Uterus (tissue), 4 donors: Measurements from ENCODE around the gene COL15A1. TPM values are rescaled to one million over a fixed set of nuclear protein-coding genes. Genes with fewer than 3 reads are reported as not detected.

Experiments used
- DNase-seq, 2 donors: peaks; one replicate each; pipeline ENCODE4 v3.0.0-alpha.2; 2019 to 2020
- H3K27ac ChIP-seq, 2 donors: fragments of 200-600 bp; sonication (generic); 1 replicate in 1 of 2; 2 replicates in 1 of 2; pipeline ENCODE4 v1.5.1; 2016 to 2018
- H3K27me3 ChIP-seq, 2 donors: fragments of 200-600 bp; sonication (generic); one replicate each; pipeline ENCODE4 v1.5.1; 2018 to 2019; ENCODE audit warnings: control low read depth in 1 of 2
- H3K36me3 ChIP-seq, 2 donors: fragments of 200-600 bp; sonication (generic); one replicate each; pipeline ENCODE4 v1.5.1; 2019; ENCODE audit warnings: control low read depth in 1 of 2
- H3K4me1 ChIP-seq, 2 donors: fragments of 200-600 bp; sonication (generic); one replicate each; pipeline ENCODE4 v1.5.1; 2018 to 2019; ENCODE audit warnings: control low read depth in 1 of 2
- H3K4me3 ChIP-seq, 2 donors: fragments of 200-600 bp; sonication (generic); 1 replicate in 1 of 2; 2 replicates in 1 of 2; pipeline ENCODE4 v1.5.1; 2018 to 2019; ENCODE audit warnings: mild to moderate bottlenecking in 1 of 2
- H3K9me3 ChIP-seq, 2 donors: fragments of 200-600 bp; sonication (generic); one replicate each; pipeline ENCODE4 v1.5.1; 2019; ENCODE audit warnings: control low read depth in 1 of 2
- POLR2A ChIP-seq, 2 donors: fragments of 450-650 bp; IDR thresholded peaks; one replicate each; pipeline ENCODE4 v1.6.1; 2016; ENCODE audit warnings: antibody characterized with exemption in 2 of 2, mild to moderate bottlenecking in 1 of 2, moderate library complexity in 1 of 2
- intact Hi-C: fragments of 100-400 bp; cut with DNase I; formaldehyde crosslinking; loops from one replicate; pipeline ENCODE4 v1.15.1; 2023; ENCODE audit warnings: low total_unique reads
- total RNA-seq, 4 donors: library from RNA; depleted of rRNA in 3 of 4; stranded (reverse); fragments of >200 nt in 3 of 4; gene quantifications; one replicate each; pipeline versions ENCODE4 v1.1.0 to v1.2.4, GENCODE V29; 2014 to 2023
- TF ChIP-seq, protein P1 (sequence below), 4 experiments: fragments of 200-600 bp in 2 of 4; fragments of 450-650 bp in 2 of 4; sonication (generic) in 2 of 4; IDR thresholded peaks; one replicate each; pipeline ENCODE4 v1.5.1; 2016 to 2019; ENCODE audit warnings: antibody characterized with exemption in 4 of 4, mild to moderate bottlenecking in 2 of 4, moderate library complexity in 1 of 4
- donor health status: DM: yes; HTN: yes; CAD: no.

COL15A1 gene
- total RNA-seq, 4 donors from 2014 or later: 20.3 to 160 (median 50.4) TPM

DNA sequence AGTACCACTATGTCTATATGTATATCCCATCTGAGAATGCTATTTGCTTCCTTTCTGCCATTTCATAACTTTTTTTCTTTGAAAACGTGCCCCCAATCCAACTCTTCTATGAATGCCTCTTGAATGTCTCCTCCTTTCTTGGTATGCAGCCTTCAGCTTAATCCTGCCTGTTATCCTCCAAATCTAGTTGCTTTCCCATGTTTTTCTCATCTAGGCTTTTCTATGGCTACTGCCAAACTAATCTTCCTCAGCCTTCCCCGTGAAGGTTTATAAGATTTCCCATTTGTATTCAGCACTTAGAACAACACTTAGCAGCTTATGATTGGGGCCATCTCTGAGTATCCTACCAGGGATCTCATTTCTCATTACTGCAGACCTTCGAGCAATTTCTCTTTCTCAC, 163.7 kb downstream of the COL15A1 start:
- H3K27ac ChIP-seq: peak overlapping the region in 1 of 2 donors; percentile 50
- H3K27me3 ChIP-seq: no peaks in the 10 kb centered on the region
- no peaks in the 10 kb centered on the region for H3K9me3 ChIP-seq
- H3K36me3 ChIP-seq: no peaks in the 10 kb centered on the region
- no peak for TF ChIP-seq POLR2A (IDR thresholded peaks at IDR 0.05)
- TF ChIP-seq, protein P1, sequence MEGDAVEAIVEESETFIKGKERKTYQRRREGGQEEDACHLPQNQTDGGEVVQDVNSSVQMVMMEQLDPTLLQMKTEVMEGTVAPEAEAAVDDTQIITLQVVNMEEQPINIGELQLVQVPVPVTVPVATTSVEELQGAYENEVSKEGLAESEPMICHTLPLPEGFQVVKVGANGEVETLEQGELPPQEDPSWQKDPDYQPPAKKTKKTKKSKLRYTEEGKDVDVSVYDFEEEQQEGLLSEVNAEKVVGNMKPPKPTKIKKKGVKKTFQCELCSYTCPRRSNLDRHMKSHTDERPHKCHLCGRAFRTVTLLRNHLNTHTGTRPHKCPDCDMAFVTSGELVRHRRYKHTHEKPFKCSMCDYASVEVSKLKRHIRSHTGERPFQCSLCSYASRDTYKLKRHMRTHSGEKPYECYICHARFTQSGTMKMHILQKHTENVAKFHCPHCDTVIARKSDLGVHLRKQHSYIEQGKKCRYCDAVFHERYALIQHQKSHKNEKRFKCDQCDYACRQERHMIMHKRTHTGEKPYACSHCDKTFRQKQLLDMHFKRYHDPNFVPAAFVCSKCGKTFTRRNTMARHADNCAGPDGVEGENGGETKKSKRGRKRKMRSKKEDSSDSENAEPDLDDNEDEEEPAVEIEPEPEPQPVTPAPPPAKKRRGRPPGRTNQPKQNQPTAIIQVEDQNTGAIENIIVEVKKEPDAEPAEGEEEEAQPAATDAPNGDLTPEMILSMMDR (IDR thresholded peaks at IDR 0.05): no peak
- intact Hi-C loops: no loop called here
- H3K4me3 ChIP-seq: no peak overlapping the region
- H3K4me1 ChIP-seq: peaks cover 0 to 4% of the 10 kb centered on the region in 2 donors
- no peak for DNase-seq

- Histone ChIP-seq H3K27me3 (no peaks in the 10 kb centered on the region), H3K36me3 (no peaks in the 10 kb centered on the region), H3K4me1 (peaks cover 7 to 9% of the 10 kb centered on the region in 2 donors), H3K27ac (peak overlapping the region in 1 of 2 donors; percentile 50), H3K4me3 (no peak overlapping the region), H3K9me3 (no peaks in the 10 kb centered on the region)
- no peak for TF ChIP-seq POLR2A (IDR thresholded peaks at IDR 0.05)
- TF ChIP-seq, protein P1 (IDR thresholded peaks at IDR 0.05): no peak
- DNase-seq: no peak
- intact Hi-C loops: no loop called here
These were observed 164.4 kb downstream of the COL15A1 start for GRCh38 chr9:99108131-99108530.

GRCh38 chr9:99109522-99109921, 165.8 kb downstream of the COL15A1 start:
- Histone ChIP-seq H3K9me3 (no peaks in the 10 kb centered on the region), H3K4me3 (no peak overlapping the region), H3K27ac (no peak overlapping the region), H3K36me3 (no peaks in the 10 kb centered on the region), H3K27me3 (no peaks in the 10 kb centered on the region), H3K4me1 (peaks cover 10 to 17% of the 10 kb centered on the region in 2 donors)
- intact Hi-C loops: no loop called here
- TF ChIP-seq, protein P1 (IDR thresholded peaks at IDR 0.05): no peak
- TF ChIP-seq POLR2A (IDR thresholded peaks at IDR 0.05): no peak
- DNase-seq: no peak

DNA sequence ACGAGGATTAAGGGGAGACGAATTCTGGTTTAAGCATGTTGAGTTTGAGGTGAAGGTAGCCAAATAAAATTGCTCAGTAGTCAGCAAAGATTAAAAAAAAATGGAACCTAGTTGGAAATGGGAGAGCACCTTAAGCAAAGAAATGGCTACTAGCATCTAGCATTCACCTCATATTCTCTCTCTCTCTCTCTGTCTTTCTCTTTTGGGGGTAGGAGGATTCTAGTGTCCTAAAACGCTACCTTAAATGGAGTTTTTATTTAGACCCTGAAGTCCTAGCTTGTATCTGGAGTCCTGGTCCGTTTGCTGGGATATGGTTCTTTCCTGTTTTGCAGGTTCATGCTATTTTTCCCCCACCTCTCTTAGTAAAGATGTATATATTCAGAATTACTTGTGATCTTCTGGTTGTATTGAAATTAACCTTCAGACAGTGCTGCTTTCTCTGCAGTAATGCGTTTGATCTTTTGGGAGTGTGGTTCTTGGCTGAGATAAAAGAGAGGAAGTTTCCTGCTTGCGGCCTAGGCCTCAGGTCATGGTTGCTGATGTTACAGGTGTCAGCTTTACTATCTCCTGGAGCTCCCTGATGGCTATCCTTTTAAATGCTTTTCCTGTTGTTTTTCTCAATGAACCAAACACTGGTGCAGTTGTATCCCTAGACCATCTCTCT, 169.2 kb downstream of the COL15A1 start:
- TF ChIP-seq, protein P1 (IDR thresholded peaks at IDR 0.05): no peak
- TF ChIP-seq POLR2A (IDR thresholded peaks at IDR 0.05): no peak
- Histone ChIP-seq H3K9me3 (no peaks in the 10 kb centered on the region), H3K27ac (peak overlapping the region; percentile 17 to 47), H3K36me3 (no peaks in the 10 kb centered on the region), H3K27me3 (no peaks in the 10 kb centered on the region), H3K4me1 (peaks cover 10 to 17% of the 10 kb centered on the region in 2 donors), H3K4me3 (no peak overlapping the region)
- no peak for DNase-seq
- intact Hi-C loops: no loop called here

DNA sequence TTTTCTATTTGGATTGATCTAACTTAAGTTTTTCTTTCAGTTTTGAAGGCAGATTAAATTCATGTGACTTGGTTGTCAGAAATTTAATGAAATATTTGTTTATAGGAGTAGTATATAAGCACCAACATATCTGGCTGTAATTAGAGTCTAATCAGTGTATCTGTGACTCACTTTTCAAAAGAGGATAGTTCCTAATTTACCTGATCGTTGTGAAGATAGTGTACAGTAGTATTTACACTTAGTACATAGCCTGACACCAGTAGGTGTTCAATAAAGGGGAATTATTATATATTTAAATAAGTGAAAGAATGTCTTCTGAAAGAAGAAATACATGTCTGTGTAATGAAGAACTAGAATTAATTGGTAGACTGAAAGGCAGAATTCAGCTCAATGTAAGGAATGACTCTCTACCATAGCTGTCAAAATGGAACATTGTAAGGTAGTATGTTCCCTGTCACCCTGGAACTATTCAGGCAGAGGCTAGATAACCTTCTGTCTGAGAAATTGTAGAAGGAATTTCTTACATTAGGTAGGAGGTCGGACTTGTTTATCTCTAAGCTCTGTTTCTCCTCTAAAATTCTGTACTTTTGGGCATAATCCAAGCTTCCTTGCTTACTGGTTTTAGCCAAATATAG, 169.8 kb downstream of the COL15A1 start:
- Histone ChIP-seq H3K27ac (peak overlapping the region; percentile 17 to 47), H3K9me3 (no peaks in the 10 kb centered on the region), H3K4me3 (no peak overlapping the region), H3K36me3 (no peaks in the 10 kb centered on the region), H3K4me1 (peaks cover 10 to 17% of the 10 kb centered on the region in 2 donors), H3K27me3 (no peaks in the 10 kb centered on the region)
- DNase-seq: no peak
- intact Hi-C loops: no loop called here
- no peak for TF ChIP-seq POLR2A (IDR thresholded peaks at IDR 0.05)
- TF ChIP-seq, protein P1 (IDR thresholded peaks at IDR 0.05): no peak
